GM23338 (cell line): Measurements from ENCODE around the gene NFKBIZ. TPM values are rescaled to one million over a fixed set of nuclear protein-coding genes. Genes with fewer than 3 reads are reported as not detected.

Experiments
- ATAC-seq: fragments of 200-7000 bp; cut with Tn5 transposase; 3 replicates; pipeline ENCODE4 v1.9.1; 2020
- DNase-seq: peaks from one replicate; pipeline ENCODE4 v3.0.0-alpha.2; 2015; ENCODE audit warnings: low spot score
- H2AFZ ChIP-seq: fragments of 200-600 bp; sonication (generic); 2 replicates; pipeline ENCODE4 v1.8.0; 2016; ENCODE audit warnings: antibody characterized with exemption, mild to moderate bottlenecking, moderate library complexity
- H3F3A ChIP-seq: fragments of 200-600 bp; sonication (generic); replicated peaks from 2 replicates; pipeline ENCODE4 v1.8.0; 2017; ENCODE audit warnings: antibody characterized with exemption, mixed run types, low read depth
- H3K27ac ChIP-seq: fragments of 200-600 bp; sonication (generic); 2 replicates; pipeline ENCODE4 v1.6.1; 2016; ENCODE audit warnings: low read depth
- H3K27me3 ChIP-seq: fragments of 200-600 bp; sonication (generic); 2 replicates; pipeline ENCODE4 v1.8.0; 2016; ENCODE audit warnings: mild to moderate bottlenecking, mixed run types, moderate library complexity; ENCODE audit not compliant: insufficient read depth
- H3K36me3 ChIP-seq: fragments of 200-600 bp; sonication (generic); 2 replicates; pipeline ENCODE4 v1.8.0; 2016; ENCODE audit warnings: mild to moderate bottlenecking; ENCODE audit not compliant: insufficient read depth
- H3K4me1 ChIP-seq: fragments of 200-600 bp; sonication (generic); 2 replicates; pipeline ENCODE4 v1.8.0; 2016; ENCODE audit warnings: mild to moderate bottlenecking, moderate library complexity; ENCODE audit not compliant: insufficient read depth
- H3K4me2 ChIP-seq: fragments of 200-600 bp; sonication (generic); 2 replicates; pipeline ENCODE4 v1.7.1; 2017; ENCODE audit warnings: mixed run types
- H3K4me3 ChIP-seq: fragments of 200-600 bp; sonication (generic); 2 replicates; pipeline ENCODE4 v1.6.1; 2016; ENCODE audit warnings: mixed run types
- H3K79me2 ChIP-seq: fragments of 200-600 bp; sonication (generic); replicated peaks from 2 replicates; pipeline ENCODE4 v1.8.0; 2017; ENCODE audit warnings: mild to moderate bottlenecking; ENCODE audit not compliant: insufficient read depth
- H3K9me2 ChIP-seq: fragments of 200-600 bp; sonication (generic); 2 replicates; pipeline ENCODE4 v1.8.0; 2017; ENCODE audit not compliant: insufficient read depth
- H4K20me1 ChIP-seq: fragments of 200-600 bp; sonication (generic); replicated peaks from 2 replicates; pipeline ENCODE4 v1.8.0; 2017; ENCODE audit warnings: mild to moderate bottlenecking; ENCODE audit not compliant: insufficient read depth
- H3K27ac Mint-ChIP-seq: 2 replicates; pipeline ENCODE4 v1.8.0; 2020; ENCODE audit warnings: inconsistent platforms, mild to moderate bottlenecking, moderate library complexity, mixed read lengths
- H3K27me3 Mint-ChIP-seq: 3 replicates; pipeline ENCODE4 v1.8.0; 2022; ENCODE audit warnings: low read depth, mild to moderate bottlenecking, moderate library complexity, mixed read lengths, inconsistent platforms; ENCODE audit not compliant: insufficient read depth, poor library complexity
- H3K36me3 Mint-ChIP-seq: 3 replicates; pipeline ENCODE4 v1.8.0; 2021; ENCODE audit warnings: low read depth, mild to moderate bottlenecking, inconsistent platforms, moderate library complexity, mixed read lengths
- H3K4me1 Mint-ChIP-seq: 3 replicates; pipeline ENCODE4 v1.8.0; 2020; ENCODE audit warnings: mild to moderate bottlenecking, inconsistent platforms, mixed read lengths
- H3K4me3 Mint-ChIP-seq: 3 replicates; pipeline ENCODE4 v1.8.0; 2021; ENCODE audit warnings: moderate library complexity, mild to moderate bottlenecking, inconsistent platforms, mixed read lengths
- H3K9me3 Mint-ChIP-seq: 3 replicates; pipeline ENCODE4 v1.8.0; 2020; ENCODE audit warnings: moderate library complexity, mild to moderate bottlenecking, inconsistent platforms, mixed read lengths
- CREB1 ChIP-seq: fragments of 250-450 bp; sonication (Bioruptor Pico); IDR thresholded peaks from 2 replicates; pipeline ENCODE4 v1.5.0; 2020; ENCODE audit warnings: low read depth, mild to moderate bottlenecking, moderate library complexity
- ETS1 ChIP-seq: IDR thresholded peaks from 2 replicates; pipeline ENCODE4 v1.6.1; 2016; ENCODE audit warnings: antibody characterized with exemption
- JUNB ChIP-seq: IDR thresholded peaks from one replicate; pipeline ENCODE4 v1.6.1; 2016; ENCODE audit warnings: antibody characterized with exemption; ENCODE audit not compliant: unreplicated experiment
- NANOG ChIP-seq: IDR thresholded peaks from 2 replicates; pipeline ENCODE4 v1.6.1; 2016; ENCODE audit warnings: antibody characterized with exemption, borderline replicate concordance
- POLR2AphosphoS5 ChIP-seq: IDR thresholded peaks from 2 replicates; pipeline ENCODE4 v1.6.1; 2016; ENCODE audit warnings: antibody characterized with exemption, low read depth
- STAT1 ChIP-seq: IDR thresholded peaks from one replicate; pipeline ENCODE4 v1.6.1; 2016; ENCODE audit warnings: antibody characterized with exemption; ENCODE audit not compliant: unreplicated experiment
- ZNF114 ChIP-seq: fragments of 250-450 bp; sonication (Bioruptor Pico); IDR thresholded peaks from 2 replicates; pipeline ENCODE4 v1.5.0; 2020; ENCODE audit warnings: mild to moderate bottlenecking, moderate library complexity
- ZNF331 ChIP-seq: fragments of 250-450 bp; sonication (Bioruptor Pico); IDR thresholded peaks from 2 replicates; pipeline ENCODE4 v1.5.0; 2020; ENCODE audit warnings: low read depth, mild to moderate bottlenecking, moderate library complexity
- polyA plus RNA-seq: library from polyadenylated mRNA; unstranded; fragments of >200 nt; fragmentation: Nextera tagmentation; extraction: Ambion mirVana; gene quantifications from 2 replicates; pipeline ENCODE4 v1.2.1, GENCODE V29; 2016
- total RNA-seq: library from RNA; depleted of rRNA; stranded (reverse); fragments of >200 nt; shearing (Covaris generic); gene quantifications from 2 replicates; pipeline ENCODE4 v1.2.3, GENCODE V29; 2014
- TF ChIP-seq, protein P1 (sequence below): IDR thresholded peaks from one replicate; pipeline ENCODE4 v1.6.1; 2018; ENCODE audit warnings: antibody characterized with exemption; ENCODE audit not compliant: unreplicated experiment
- TF ChIP-seq, protein P2 (sequence below): fragments of 250-450 bp; sonication (Bioruptor Pico); IDR thresholded peaks from 2 replicates; pipeline ENCODE4 v1.5.0; 2020; ENCODE audit warnings: mild to moderate bottlenecking, moderate library complexity

Gene NFKBIZ
- total and polyA plus RNA-seq, 2 experiments from 2014 or later = 14.1 to 18.2 TPM

DNA sequence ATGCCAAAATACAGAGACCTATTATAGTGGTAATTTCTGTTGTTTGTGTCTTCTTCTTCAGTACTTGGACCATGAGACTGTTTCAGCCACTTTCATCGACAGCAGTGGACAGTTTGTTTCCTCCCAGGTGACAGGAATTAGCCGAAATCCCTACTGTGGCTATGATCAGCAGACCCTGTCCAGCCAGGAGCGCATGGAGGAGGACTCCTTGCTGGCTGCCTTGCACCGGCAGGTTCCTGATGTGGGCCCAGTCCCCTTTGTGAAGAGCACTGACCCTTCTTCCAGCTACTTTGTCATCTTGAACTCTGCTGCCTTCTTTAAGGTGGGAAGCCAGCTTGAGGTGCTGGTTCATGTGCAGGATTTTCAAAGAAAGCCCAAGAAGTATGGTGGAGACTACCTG, 48.1 kb upstream of the NFKBIZ start:
- no peak for ATAC-seq
- Histone ChIP-seq H4K20me1 (no peaks in the 10 kb centered on the region; the same call in none of the 2 replicates), H3F3A (no peaks in the 10 kb centered on the region; the same call in 1 of the 2 replicates), H3K9me2 (no peaks in the 10 kb centered on the region), H3K36me3 (peaks cover 5% of the 10 kb centered on the region; the same call in 1 of the 2 replicates), H3K4me2 (no peak overlapping the region), H3K27ac (no peak overlapping the region), H3K4me3 (no peak overlapping the region), H3K79me2 (peaks cover 5% of the 10 kb centered on the region; the same call in 1 of the 2 replicates), H3K4me1 (0 out of 2 replicates have a peak, but pooled peaks cover 4% of the 10 kb centered on the region), H2AFZ (no peak overlapping the region), H3K27me3 (no peaks in the 10 kb centered on the region)
- H3K27me3 Mint-ChIP-seq = no peaks in the 10 kb centered on the region
- H3K4me1 Mint-ChIP-seq = peaks cover 8% of the 10 kb centered on the region; the same call in 2 of the 3 replicates
- H3K4me3 Mint-ChIP-seq = no peak overlapping the region
- TF ChIP-seq ZNF114 (CRISPR knock-in tag) = no peak
- TF ChIP-seq POLR2AphosphoS5 = no peak
- TF ChIP-seq ZNF331 (CRISPR knock-in tag) = no peak
- TF ChIP-seq, protein P1, sequence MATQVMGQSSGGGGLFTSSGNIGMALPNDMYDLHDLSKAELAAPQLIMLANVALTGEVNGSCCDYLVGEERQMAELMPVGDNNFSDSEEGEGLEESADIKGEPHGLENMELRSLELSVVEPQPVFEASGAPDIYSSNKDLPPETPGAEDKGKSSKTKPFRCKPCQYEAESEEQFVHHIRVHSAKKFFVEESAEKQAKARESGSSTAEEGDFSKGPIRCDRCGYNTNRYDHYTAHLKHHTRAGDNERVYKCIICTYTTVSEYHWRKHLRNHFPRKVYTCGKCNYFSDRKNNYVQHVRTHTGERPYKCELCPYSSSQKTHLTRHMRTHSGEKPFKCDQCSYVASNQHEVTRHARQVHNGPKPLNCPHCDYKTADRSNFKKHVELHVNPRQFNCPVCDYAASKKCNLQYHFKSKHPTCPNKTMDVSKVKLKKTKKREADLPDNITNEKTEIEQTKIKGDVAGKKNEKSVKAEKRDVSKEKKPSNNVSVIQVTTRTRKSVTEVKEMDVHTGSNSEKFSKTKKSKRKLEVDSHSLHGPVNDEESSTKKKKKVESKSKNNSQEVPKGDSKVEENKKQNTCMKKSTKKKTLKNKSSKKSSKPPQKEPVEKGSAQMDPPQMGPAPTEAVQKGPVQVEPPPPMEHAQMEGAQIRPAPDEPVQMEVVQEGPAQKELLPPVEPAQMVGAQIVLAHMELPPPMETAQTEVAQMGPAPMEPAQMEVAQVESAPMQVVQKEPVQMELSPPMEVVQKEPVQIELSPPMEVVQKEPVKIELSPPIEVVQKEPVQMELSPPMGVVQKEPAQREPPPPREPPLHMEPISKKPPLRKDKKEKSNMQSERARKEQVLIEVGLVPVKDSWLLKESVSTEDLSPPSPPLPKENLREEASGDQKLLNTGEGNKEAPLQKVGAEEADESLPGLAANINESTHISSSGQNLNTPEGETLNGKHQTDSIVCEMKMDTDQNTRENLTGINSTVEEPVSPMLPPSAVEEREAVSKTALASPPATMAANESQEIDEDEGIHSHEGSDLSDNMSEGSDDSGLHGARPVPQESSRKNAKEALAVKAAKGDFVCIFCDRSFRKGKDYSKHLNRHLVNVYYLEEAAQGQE = no peak
- no peak for TF ChIP-seq CREB1 (CRISPR knock-in tag)
- TF ChIP-seq ETS1 = no peak
- TF ChIP-seq JUNB = no peak
- DNase-seq = no peak
- no peak overlapping the region for H3K27ac Mint-ChIP-seq
- no peaks in the 10 kb centered on the region for H3K9me3 Mint-ChIP-seq
- H3K36me3 Mint-ChIP-seq = peaks cover 47% of the 10 kb centered on the region

GRCh38 chr3:101802179-101802578, 47.1 kb upstream of the NFKBIZ start:
- Histone ChIP-seq H3F3A (no peaks in the 10 kb centered on the region; the same call in 1 of the 2 replicates), H3K9me2 (no peaks in the 10 kb centered on the region), H3K79me2 (peaks cover 5% of the 10 kb centered on the region; the same call in 1 of the 2 replicates), H3K4me2 (no peak overlapping the region), H3K27ac (no peak overlapping the region), H3K36me3 (peaks cover 5% of the 10 kb centered on the region; the same call in 1 of the 2 replicates), H3K4me3 (no peak overlapping the region), H3K27me3 (no peaks in the 10 kb centered on the region), H2AFZ (no peak overlapping the region), H3K4me1 (0 out of 2 replicates have a peak, but pooled peaks cover 4% of the 10 kb centered on the region), H4K20me1 (no peaks in the 10 kb centered on the region; the same call in none of the 2 replicates)
- no peaks in the 10 kb centered on the region for H3K27me3 Mint-ChIP-seq
- no peak for DNase-seq
- H3K4me3 Mint-ChIP-seq = no peak overlapping the region
- H3K36me3 Mint-ChIP-seq = peaks cover 37% of the 10 kb centered on the region; the same call in 2 of the 3 replicates
- H3K9me3 Mint-ChIP-seq = no peaks in the 10 kb centered on the region
- ATAC-seq = no peak
- no peak overlapping the region for H3K27ac Mint-ChIP-seq
- H3K4me1 Mint-ChIP-seq = peaks cover 8% of the 10 kb centered on the region; the same call in 2 of the 3 replicates
- TF ChIP-seq JUNB = no peak
- TF ChIP-seq ZNF331 (CRISPR knock-in tag) = no peak
- TF ChIP-seq POLR2AphosphoS5 = no peak
- no peak for TF ChIP-seq NANOG
- TF ChIP-seq STAT1 = no peak
- TF ChIP-seq, protein P2, sequence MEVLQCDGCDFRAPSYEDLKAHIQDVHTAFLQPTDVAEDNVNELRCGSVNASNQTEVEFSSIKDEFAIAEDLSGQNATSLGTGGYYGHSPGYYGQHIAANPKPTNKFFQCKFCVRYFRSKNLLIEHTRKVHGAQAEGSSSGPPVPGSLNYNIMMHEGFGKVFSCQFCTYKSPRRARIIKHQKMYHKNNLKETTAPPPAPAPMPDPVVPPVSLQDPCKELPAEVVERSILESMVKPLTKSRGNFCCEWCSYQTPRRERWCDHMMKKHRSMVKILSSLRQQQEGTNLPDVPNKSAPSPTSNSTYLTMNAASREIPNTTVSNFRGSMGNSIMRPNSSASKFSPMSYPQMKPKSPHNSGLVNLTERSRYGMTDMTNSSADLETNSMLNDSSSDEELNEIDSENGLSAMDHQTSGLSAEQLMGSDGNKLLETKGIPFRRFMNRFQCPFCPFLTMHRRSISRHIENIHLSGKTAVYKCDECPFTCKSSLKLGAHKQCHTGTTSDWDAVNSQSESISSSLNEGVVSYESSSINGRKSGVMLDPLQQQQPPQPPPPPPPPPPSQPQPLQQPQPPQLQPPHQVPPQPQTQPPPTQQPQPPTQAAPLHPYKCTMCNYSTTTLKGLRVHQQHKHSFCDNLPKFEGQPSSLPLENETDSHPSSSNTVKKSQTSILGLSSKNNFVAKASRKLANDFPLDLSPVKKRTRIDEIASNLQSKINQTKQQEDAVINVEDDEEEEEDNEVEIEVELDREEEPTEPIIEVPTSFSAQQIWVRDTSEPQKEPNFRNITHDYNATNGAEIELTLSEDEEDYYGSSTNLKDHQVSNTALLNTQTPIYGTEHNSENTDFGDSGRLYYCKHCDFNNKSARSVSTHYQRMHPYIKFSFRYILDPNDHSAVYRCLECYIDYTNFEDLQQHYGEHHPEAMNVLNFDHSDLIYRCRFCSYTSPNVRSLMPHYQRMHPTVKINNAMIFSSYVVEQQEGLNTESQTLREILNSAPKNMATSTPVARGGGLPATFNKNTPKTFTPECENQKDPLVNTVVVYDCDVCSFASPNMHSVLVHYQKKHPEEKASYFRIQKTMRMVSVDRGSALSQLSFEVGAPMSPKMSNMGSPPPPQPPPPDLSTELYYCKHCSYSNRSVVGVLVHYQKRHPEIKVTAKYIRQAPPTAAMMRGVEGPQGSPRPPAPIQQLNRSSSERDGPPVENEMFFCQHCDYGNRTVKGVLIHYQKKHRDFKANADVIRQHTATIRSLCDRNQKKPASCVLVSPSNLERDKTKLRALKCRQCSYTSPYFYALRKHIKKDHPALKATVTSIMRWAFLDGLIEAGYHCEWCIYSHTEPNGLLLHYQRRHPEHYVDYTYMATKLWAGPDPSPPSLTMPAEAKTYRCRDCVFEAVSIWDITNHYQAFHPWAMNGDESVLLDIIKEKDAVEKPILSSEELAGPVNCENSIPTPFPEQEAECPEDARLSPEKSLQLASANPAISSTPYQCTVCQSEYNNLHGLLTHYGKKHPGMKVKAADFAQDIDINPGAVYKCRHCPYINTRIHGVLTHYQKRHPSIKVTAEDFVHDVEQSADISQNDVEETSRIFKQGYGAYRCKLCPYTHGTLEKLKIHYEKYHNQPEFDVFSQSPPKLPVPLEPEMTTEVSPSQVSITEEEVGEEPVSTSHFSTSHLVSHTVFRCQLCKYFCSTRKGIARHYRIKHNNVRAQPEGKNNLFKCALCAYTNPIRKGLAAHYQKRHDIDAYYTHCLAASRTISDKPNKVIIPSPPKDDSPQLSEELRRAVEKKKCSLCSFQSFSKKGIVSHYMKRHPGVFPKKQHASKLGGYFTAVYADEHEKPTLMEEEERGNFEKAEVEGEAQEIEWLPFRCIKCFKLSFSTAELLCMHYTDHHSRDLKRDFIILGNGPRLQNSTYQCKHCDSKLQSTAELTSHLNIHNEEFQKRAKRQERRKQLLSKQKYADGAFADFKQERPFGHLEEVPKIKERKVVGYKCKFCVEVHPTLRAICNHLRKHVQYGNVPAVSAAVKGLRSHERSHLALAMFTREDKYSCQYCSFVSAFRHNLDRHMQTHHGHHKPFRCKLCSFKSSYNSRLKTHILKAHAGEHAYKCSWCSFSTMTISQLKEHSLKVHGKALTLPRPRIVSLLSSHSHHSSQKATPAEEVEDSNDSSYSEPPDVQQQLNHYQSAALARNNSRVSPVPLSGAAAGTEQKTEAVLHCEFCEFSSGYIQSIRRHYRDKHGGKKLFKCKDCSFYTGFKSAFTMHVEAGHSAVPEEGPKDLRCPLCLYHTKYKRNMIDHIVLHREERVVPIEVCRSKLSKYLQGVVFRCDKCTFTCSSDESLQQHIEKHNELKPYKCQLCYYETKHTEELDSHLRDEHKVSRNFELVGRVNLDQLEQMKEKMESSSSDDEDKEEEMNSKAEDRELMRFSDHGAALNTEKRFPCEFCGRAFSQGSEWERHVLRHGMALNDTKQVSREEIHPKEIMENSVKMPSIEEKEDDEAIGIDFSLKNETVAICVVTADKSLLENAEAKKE (CRISPR knock-in tag) = no peak
